Measurements from ENCODE around the gene BRF1.

The BRF1 gene

DNA sequence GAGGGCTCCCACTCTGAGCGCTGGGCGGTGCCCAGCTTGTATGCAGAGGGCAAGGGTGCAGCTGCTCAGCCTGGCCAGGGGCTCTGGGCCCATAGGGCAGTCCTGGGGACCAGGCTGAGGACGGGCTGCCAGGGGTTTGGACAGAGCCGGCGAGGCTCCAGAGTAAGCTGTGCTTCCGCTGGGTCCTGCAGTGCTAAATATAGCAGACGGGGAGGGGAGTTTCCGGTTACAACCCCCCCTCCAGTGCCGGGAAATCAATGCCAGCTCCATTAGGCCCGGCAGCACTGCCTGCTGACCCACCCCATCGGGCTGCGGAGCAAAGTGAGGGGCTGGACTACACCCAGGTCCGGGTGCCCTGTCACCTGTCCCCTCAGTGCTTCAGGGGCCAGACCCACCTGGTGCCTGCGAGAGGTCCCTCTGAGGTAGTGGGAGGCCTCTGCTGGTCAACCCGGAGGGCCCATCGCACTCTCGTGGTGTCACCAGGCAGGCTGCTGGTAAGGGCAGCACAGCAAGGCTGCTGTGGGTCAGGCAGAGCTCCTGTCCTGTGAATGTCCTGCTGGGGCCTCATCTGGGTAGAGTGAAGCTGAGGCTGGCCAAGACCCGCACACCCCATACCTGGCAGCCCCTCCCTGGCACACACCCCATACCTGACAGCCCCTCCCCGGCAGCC is 129.7 kb downstream of the BRF1 start:
- TF ChIP-seq, protein P1, sequence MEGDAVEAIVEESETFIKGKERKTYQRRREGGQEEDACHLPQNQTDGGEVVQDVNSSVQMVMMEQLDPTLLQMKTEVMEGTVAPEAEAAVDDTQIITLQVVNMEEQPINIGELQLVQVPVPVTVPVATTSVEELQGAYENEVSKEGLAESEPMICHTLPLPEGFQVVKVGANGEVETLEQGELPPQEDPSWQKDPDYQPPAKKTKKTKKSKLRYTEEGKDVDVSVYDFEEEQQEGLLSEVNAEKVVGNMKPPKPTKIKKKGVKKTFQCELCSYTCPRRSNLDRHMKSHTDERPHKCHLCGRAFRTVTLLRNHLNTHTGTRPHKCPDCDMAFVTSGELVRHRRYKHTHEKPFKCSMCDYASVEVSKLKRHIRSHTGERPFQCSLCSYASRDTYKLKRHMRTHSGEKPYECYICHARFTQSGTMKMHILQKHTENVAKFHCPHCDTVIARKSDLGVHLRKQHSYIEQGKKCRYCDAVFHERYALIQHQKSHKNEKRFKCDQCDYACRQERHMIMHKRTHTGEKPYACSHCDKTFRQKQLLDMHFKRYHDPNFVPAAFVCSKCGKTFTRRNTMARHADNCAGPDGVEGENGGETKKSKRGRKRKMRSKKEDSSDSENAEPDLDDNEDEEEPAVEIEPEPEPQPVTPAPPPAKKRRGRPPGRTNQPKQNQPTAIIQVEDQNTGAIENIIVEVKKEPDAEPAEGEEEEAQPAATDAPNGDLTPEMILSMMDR (IDR thresholded peaks at IDR 0.05; ENCODE audit: extremely low read depth, missing control alignments) = no peak
- no peak for DNase-seq (ENCODE audit: low spot score)

DNA sequence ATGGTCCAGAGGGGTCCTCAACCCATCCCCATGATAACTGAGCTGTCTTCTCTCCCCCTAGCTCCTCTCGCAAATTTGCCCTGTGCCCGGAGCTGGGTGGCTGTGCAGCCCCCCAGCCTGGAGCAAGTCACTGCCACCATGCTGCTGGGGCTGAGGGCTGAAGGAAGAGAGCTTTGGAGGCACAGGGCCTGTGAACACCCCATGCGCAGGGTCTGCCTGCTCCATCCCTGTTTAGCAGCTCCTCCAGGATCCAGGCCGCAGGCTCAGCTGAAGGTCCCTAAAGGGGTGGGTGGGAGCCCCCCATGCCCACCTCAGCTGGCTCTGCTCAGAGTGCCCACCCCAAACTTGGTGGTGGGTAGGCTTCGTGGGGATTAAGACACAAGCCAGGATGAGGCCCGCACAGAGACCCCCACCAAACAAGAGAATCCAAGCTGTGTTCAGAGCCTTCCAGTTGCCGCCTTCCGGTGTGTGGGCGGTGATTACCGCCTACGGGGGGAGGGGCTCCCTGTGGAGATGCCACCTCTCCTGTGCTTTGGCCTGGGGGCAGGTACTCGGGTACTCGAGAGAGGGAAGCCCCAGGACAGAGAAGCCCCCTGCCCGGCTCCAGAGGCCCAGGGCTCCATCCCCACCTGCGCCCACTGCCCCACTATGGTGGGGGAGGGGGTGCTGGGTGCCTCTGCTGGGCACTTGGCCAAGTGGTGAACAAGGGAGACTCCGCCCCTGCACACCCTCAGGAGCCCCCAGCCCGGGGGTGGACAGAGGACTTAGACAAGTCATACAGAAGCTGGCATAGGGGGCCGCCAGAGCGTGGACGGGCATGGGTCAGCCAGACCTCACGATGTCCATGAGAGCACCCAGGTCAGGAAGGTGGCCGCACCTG is 130.8 kb downstream of the BRF1 start:
- DNase-seq (ENCODE audit: low spot score) = no peak
- TF ChIP-seq, protein P1 (IDR thresholded peaks at IDR 0.05; ENCODE audit: extremely low read depth, missing control alignments) = no peak

DNA sequence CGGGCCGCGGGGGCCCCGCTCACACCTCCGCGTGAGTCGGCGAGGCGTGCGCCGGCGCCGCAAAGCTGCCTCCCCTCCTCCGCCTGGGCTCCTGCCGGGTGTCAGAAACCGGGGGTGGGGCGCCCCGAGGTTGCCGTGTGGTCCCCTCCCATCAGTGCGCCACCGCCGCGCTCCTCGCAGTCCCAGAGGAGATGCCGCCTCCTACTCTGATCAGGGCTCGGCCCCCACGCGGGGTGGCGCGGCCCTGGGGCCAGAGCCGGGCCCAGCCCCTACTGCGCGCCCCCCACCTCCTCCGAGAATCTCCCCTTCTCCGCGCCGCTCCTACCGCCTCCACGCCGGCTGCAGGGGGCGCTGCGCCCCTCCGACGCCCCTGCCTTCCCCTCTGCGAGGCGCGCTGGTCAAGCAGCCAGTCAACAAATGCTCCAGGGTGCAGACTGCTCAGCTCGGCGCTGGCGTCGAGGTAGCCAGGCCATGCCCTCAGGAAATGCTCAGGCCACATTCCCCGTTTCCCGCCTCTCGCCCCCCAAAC is 131.8 kb downstream of the BRF1 start:
- no peak for DNase-seq (ENCODE audit: low spot score)
- TF ChIP-seq, protein P1 (IDR thresholded peaks at IDR 0.05; ENCODE audit: extremely low read depth, missing control alignments) = peak; percentile 59

DNA sequence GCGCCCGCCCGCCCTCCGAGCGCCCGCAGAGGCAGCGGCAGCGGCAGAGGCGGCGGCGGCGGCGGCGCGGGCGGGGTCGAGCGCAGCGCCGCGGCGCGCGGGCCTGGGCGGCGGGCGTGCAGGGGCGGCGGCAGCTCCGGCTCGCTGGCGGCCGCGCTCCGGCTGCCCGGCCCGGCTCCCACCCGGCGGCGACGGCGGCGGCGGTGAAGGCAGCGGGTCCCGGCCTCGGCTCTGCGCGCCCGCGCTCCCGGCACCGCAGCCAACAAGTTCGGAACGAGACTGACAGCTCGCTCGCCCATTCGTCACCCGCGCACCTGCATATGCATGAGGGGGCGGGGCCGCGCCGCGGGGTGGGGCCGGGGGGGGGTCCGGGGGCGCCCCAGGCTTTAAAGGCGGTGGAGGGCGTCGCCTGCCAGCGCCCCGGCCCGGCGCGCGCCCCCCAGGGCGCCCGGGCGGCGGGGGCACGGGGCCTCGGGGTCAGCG is 132.3 kb downstream of the BRF1 start, which contains the start of gene JAG2:
Gene JAG2, minus strand, starts transcription at position 281 of the 483 bp plus-strand sequence. CDS start 356 bp downstream, outside the sequence.
- TF ChIP-seq, protein P1 (IDR thresholded peaks at IDR 0.05; ENCODE audit: extremely low read depth, missing control alignments) = no peak
- DNase-seq (ENCODE audit: low spot score) = peak; percentile 78

DNA sequence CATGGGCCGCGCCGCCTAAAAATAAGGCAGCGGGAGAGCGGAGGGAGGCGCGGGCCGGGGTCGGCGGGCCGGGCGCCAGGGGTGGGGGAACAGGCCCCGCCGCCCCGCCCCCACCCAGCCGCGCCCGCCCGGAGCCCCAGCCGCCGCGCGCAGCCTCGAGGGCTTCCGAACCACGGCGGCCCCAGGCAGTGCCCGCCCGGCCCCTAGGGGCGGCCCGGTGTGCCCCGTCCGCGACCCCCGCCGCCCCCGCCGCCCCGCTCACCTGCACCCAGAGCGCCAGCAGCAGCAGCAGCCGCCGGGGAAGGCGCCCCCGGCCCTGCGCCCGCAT is 132.7 kb downstream of the BRF1 start:
- no peak for DNase-seq (ENCODE audit: low spot score)
- TF ChIP-seq, protein P1 (IDR thresholded peaks at IDR 0.05; ENCODE audit: extremely low read depth, missing control alignments) = no peak

DNA sequence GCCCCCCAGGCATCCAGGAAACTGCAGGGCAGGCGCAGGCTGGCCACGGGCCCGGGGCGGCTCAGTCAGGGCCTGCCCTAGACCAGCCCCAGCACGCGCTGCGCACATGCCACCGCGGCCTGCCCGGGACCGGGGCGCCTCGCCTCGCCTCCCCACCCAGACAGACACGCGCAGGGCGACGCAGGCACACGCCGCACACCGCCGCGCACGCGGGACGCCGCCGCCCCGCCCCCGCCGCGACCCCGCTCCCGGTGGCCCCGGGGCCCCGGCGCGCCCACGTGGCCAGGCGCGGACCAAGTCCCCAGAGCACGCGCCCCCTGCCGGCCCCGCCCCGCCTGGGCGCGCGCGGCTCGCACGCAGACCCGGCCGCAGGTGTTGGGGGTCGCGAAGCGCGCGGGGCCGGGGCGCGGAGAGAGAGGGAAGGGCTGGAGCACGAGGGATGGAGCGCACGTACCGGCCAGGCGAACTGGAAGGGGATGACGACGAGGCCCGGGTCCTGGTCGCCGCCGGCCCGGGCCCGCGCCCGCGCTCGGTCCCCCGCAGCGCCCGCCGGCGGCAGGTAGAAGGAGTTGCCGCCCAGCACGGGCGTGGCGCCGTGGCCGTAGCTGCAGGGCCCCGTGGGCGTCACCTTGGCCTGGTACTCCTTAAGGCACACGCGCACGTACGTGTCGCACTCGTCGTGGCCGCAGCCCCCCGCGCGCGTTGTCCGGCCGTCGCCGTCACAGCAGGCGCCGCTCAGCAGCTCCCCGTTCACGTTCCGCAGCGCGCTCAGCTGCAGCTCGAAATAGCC is 133.3 kb downstream of the BRF1 start:
- DNase-seq (ENCODE audit: low spot score) = no peak
- TF ChIP-seq, protein P1 (IDR thresholded peaks at IDR 0.05; ENCODE audit: extremely low read depth, missing control alignments) = no peak
